ENCODE results near the gene HMOX2.

Gene HMOX2

DNA sequence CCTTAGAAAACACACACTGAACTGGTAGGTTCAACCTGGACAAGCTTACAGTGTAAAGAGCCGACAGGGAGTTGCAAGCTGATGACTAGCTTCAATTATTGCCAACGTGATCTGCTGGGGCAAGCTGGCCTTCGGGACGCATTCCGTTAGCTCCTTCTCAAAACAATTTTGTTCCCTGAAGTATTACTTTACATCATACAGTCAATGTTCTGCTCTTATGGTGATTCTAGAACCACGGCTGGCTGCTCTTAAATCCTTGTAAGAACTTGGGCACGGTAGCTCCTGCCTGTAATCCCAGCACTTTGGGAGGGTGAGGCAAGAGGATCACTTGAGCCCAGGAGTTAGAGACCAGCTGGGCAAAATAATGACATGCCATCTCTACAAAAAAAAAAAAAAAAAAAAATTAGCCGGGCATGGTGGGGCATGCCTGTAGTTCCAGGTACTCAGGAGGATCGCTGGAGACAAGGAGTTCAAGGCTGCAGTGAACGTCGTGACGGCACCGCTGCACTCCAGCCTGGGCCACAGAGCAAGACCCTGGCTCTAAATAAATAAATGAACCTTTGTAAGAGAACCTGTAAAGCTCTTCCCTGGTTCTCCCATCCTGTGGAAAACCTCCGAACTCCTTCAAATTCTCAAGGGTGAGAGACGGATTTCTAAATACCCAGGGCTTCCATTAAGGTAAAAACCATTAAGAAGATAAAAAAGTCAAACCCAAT lies 60.4 kb downstream of the HMOX2 start:
- H3K36me3 ChIP-seq, result peaks cover 11 to 24% (median 16%) of the 10 kb centered on the region in 11 experiments; a peak in 19 of 22 replicates
- peaks cover 0 to 41% (median 8%) of the 10 kb centered on the region in 11 experiments; a peak in 11 of 22 replicates for H4K20me1 ChIP-seq
- no peaks in the 10 kb centered on the region for H3K27me3 ChIP-seq
- H3K9ac ChIP-seq, result peak overlapping the region in 2 of 11 experiments; percentile 89 to 90; a peak in 1 of 22 replicates
- peak overlapping the region; percentile 92 to 99 (median 98) for H3K4me2 ChIP-seq
- peaks cover 14 to 21% (median 17%) of the 10 kb centered on the region in 11 experiments; a peak in 20 of 22 replicates for H3K9me3 ChIP-seq (replicated peaks in 1 of 11)
- H3K27ac ChIP-seq, result no peak overlapping the region
- H3K4me3 ChIP-seq, result no peak overlapping the region; a peak in 2 of 20 replicates
- H3K4me1 ChIP-seq, result peaks cover 26 to 33% (median 30%) of the 10 kb centered on the region in 10 experiments
- no peak for TF ChIP-seq Cebpa-rat (IDR thresholded peaks at IDR 0.05)

DNA sequence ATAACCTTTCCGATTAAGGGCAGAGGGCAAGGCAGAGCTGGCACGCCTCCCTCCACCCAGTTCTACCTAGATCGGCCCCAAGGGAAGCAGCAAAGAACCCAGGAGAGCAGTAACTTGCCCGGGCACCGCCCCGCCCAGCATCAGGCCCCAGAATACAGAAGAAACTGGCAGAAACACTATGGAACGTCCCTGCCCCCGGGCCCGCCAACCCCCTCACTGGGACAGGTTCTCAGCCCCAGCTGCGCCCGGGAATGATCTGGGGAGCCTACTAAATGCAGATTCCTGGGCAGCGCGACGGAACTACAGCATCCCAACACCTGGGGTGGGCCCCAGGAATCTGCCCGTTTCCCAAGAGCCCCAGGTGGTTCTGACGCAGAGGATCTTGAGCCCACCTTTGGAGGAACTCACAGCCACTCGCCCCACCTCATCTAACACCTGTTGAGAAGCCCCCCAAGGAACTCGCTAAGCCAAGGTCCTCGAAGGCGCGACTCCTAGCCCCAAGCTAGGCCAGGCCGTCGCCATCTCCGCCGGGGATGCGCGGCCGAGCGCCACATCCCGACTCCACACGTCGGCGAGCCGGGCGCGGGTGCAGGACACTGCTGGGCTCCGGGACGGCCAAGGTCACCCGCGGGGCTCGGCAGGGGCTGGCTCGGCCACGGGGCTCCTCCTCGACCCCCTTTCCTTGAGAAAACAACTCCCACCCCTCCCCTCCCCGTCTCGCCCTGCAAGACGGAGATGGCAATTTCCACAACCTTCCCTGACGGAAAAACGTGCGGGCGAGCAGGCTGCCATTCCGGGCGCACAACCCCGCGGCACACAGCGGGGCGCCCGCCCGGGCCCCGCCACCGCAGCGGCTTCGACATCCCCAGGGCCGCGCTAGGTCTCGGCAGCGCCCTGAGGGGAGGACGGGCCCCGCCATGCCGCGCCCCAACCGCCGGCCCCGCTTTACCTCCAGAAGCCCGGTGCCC lies 61.5 kb downstream of the HMOX2 start:
- H4K20me1 ChIP-seq, result peaks cover 0 to 30% (median 6%) of the 10 kb centered on the region in 11 experiments; a peak in 11 of 22 replicates
- peak overlapping the region; percentile 68 to 86 (median 83); a peak in 21 of 22 replicates for H3K27ac ChIP-seq
- H3K4me1 ChIP-seq, result peaks cover 26 to 33% (median 30%) of the 10 kb centered on the region in 10 experiments
- no peaks in the 10 kb centered on the region for H3K27me3 ChIP-seq
- no peak for TF ChIP-seq Cebpa-rat (IDR thresholded peaks at IDR 0.05)
- peak overlapping the region; percentile 92 to 99 (median 98) for H3K4me2 ChIP-seq
- peak overlapping the region; percentile 73 to 82 (median 76) for H3K4me3 ChIP-seq
- H3K9ac ChIP-seq, result peak overlapping the region; percentile 81 to 91 (median 87)
- peaks cover under 1 to 13% (median 6%) of the 10 kb centered on the region in 11 experiments; a peak in 15 of 22 replicates for H3K36me3 ChIP-seq
- H3K9me3 ChIP-seq (replicated peaks in 1 of 11), result peaks cover 14 to 21% (median 17%) of the 10 kb centered on the region in 11 experiments; a peak in 20 of 22 replicates

DNA sequence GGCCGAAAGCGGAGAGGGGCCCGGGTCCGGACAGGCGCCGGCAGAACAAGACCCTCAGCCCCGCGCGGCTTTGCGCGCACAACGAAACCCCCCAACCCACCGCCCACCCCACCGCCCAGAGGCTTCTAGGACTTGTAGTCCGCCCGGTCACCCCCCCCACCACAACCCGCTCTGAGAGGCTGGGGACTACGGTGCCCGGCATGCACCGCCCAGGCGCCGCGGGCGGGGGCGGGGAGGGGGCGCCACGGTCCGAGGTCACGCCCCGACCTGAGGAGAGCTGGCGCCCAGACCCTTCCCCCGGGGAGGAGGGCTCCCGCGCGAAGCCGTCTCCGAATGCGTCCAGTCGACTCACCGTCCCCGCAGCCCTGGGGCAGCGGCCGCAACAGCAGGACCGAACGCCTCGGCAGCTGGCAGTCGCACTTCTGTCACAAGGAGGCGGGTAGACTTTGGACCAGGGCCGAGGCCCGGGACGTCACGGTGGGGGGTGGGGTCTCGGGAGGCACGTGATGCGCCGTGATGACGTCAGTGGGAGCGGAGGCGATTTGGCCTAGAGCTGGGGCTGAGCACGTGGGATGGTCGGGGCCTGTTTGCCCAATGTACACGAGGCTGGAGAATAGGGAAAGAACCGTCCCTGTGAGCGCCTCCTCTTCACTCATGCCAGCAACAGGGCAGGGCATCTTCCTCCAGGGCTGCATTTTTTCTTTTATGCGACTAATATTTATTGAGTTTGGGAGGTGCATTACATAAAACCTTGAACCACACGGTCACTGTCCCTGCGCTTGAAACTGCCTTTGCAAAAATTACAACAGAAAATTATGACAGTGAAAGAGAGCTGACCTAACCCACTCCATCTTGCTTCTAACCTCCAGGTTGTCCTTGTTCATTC lies 62.4 kb downstream of the HMOX2 start, which contains the start of gene CDIP1:
Gene CDIP1, minus strand, starts transcription at position 424 of the 886 bp plus-strand sequence. CDS start 24,643 bp downstream, outside the sequence.
- H3K4me1 ChIP-seq, result peaks cover 26 to 33% (median 30%) of the 10 kb centered on the region in 10 experiments
- H4K20me1 ChIP-seq, result peaks cover 0 to 23% (median 6%) of the 10 kb centered on the region in 11 experiments; a peak in 11 of 22 replicates
- H3K27me3 ChIP-seq, result no peaks in the 10 kb centered on the region
- TF ChIP-seq Cebpa-rat (IDR thresholded peaks at IDR 0.05), result no peak
- peak within 1 kb of the TSS; percentile 92 to 99 (median 98) for H3K4me2 ChIP-seq
- H3K4me3 ChIP-seq, result peak within 1 kb of the TSS; percentile 73 to 82 (median 76)
- peak within 1 kb of the TSS; percentile 68 to 86 (median 83); a peak in 21 of 22 replicates for H3K27ac ChIP-seq
- peaks cover 0 to 6% (median 0%) of the 10 kb centered on the region in 11 experiments; a peak in 4 of 22 replicates for H3K36me3 ChIP-seq
- peaks cover 14 to 21% (median 17%) of the 10 kb centered on the region in 11 experiments; a peak in 20 of 22 replicates for H3K9me3 ChIP-seq (replicated peaks in 1 of 11)
- peak within 1 kb of the TSS; percentile 81 to 91 (median 87) for H3K9ac ChIP-seq

DNA sequence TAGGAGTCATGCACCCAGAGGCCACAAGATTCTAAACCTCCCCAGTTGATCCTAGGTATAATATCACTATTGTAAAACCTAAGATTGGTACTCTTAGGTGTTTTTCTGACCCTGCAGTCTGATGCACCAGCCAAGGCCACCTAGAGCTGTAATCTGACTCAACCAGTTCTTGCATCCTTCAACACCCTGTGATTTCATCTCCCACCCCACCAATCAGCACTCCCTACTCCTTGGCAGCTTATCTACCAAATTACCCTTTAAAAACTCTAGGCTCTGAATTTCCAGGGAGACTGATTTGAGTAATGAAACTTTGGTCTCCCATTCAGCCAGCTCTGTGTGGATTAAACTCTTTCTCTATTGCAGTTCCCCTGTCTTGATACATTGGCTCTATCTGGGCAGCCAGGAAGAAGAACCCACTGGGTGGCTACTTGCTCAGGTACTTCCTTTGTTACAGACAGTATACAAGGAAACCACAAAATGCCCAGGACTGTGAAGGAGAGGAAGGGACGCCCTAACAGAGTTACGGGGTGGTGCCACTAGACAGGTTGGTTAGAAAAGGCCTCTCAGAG lies 63.6 kb downstream of the HMOX2 start:
- Histone ChIP-seq H3K27me3 (no peaks in the 10 kb centered on the region), H4K20me1 (peaks cover 0 to 20% (median 6%) of the 10 kb centered on the region in 11 experiments; a peak in 10 of 22 replicates), H3K4me2 (no peak overlapping the region), H3K9me3 (replicated peaks in 1 of 11) (peaks cover 14 to 21% (median 17%) of the 10 kb centered on the region in 11 experiments; a peak in 20 of 22 replicates), H3K4me1 (peaks cover 26 to 33% (median 30%) of the 10 kb centered on the region in 10 experiments), H3K4me3 (peak overlapping the region in 2 of 10 experiments; percentile 36 to 42; a peak in 2 of 20 replicates), H3K9ac (no peak overlapping the region), H3K27ac (no peak overlapping the region), H3K36me3 (peaks cover 0 to 6% (median 0%) of the 10 kb centered on the region in 11 experiments; a peak in 3 of 22 replicates)
- TF ChIP-seq Cebpa-rat (IDR thresholded peaks at IDR 0.05), result no peak

DNA sequence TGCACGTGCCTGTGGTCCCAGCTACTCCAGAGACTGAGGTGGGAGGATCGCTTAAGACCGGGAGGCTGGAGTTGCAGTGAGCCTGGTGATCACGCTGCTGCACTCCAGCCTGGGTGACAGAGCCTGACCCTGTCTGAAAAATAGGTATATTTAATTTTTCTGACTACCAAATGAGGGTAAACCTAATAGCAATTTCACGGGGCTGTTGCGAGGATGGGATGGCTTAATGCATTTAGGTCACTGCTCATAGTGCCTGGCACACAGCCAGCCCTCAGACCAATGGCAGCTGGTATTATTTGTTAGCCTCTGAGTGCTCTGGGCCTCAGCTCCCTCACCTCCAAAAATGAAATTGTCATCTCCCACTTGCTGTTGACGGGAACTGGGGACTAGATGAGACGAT lies 68.3 kb downstream of the HMOX2 start:
- Histone ChIP-seq H3K9ac (no peak overlapping the region), H4K20me1 (no peaks in the 10 kb centered on the region), H3K27me3 (no peaks in the 10 kb centered on the region), H3K4me2 (no peak overlapping the region), H3K36me3 (peaks cover 0 to 3% (median 0%) of the 10 kb centered on the region in 11 experiments; a peak in 1 of 22 replicates), H3K4me3 (no peak overlapping the region), H3K4me1 (peaks cover 0 to 29% (median 15%) of the 10 kb centered on the region in 10 experiments; a peak in 13 of 20 replicates), H3K27ac (no peak overlapping the region), H3K9me3 (replicated peaks in 1 of 11) (peaks cover 8 to 13% (median 9%) of the 10 kb centered on the region in 11 experiments; a peak in 20 of 22 replicates)
- no peak for TF ChIP-seq Cebpa-rat (IDR thresholded peaks at IDR 0.05)

DNA sequence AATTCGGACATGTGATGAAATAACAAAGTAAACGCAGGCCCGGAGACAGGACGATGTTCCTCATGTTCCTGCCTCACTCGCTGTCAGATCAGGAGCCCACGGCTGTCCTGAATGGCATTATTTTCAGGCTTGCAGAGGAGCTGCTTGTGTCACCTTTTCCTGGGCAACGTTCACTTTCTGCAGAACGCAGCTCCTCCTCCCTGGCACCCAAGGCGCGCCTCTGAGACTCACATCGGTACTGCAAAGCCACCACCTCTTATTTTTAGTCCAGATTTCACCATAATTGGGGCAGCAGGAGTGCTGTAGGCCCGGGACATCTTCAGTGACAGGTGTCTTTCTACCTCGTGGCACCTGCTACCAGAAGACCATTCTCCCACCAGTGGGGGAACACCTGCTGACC lies 71.9 kb downstream of the HMOX2 start:
- no peak for TF ChIP-seq Cebpa-rat (IDR thresholded peaks at IDR 0.05)
- Histone ChIP-seq H3K27me3 (no peaks in the 10 kb centered on the region), H3K9me3 (replicated peaks in 1 of 11) (no peaks in the 10 kb centered on the region), H3K9ac (no peak overlapping the region), H4K20me1 (no peaks in the 10 kb centered on the region), H3K4me1 (peaks cover 0 to 29% (median 15%) of the 10 kb centered on the region in 10 experiments; a peak in 13 of 20 replicates), H3K36me3 (no peaks in the 10 kb centered on the region), H3K4me2 (peak overlapping the region in 3 of 11 experiments; percentile 24 to 26 (median 26); a peak in 4 of 22 replicates), H3K27ac (no peak overlapping the region), H3K4me3 (no peak overlapping the region)

DNA sequence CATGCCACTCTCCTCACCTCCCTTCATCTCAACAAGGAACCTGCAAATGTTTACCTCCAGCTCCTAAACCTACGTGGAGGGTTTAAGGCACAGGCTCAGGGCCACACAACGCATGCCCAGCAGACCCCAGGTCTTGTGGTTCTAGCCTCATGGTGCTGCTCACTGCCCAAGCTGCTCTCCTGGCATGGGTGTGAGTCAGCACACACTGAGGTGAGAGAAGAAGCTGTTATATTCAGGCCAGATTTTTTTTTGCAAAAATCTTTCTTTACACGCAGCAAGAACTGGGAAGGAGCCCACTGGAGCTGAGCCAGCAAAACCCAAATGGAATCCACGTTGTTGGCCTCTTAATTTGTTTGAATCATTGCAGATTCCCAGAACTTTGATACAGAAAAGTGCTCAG lies 74.4 kb downstream of the HMOX2 start:
- Histone ChIP-seq H3K27ac (no peak overlapping the region), H3K4me1 (peaks cover 0 to 42% (median 29%) of the 10 kb centered on the region in 10 experiments; a peak in 15 of 20 replicates), H3K9me3 (replicated peaks in 1 of 11) (no peaks in the 10 kb centered on the region), H3K4me2 (no peak overlapping the region), H4K20me1 (no peaks in the 10 kb centered on the region), H3K4me3 (no peak overlapping the region), H3K36me3 (no peaks in the 10 kb centered on the region), H3K27me3 (no peaks in the 10 kb centered on the region), H3K9ac (no peak overlapping the region)
- no peak for TF ChIP-seq Cebpa-rat (IDR thresholded peaks at IDR 0.05)
